Astrocyte of the cerebellum (primary cell): Measurements from ENCODE around the gene VPS4A.
"Not testable (repeated sequence)": the region's sequence is repeated elsewhere in the genome, so short reads cannot be mapped to it uniquely, and the experiment has no call there.

Experiments used
- DNase-seq: peaks from one replicate; pipeline ENCODE4 v3.0.0-alpha.2; 2011; ENCODE audit warnings: low read depth
- H3K4me3 ChIP-seq: 2 replicates; pipeline ENCODE4 v1.5.1; 2011; ENCODE audit warnings: mild to moderate bottlenecking, low read depth, low read length, moderate library complexity
- CTCF ChIP-seq: IDR thresholded peaks from 2 replicates; pipeline ENCODE4 v1.5.1; 2012; ENCODE audit warnings: low read length, low read depth, moderate library complexity, mild to moderate bottlenecking; ENCODE audit errors: missing control alignments
- in situ Hi-C: cut with HindIII; loops from 2 replicates; pipeline ENCODE4 v1.10.0; 2017; ENCODE audit warnings: low sequenced_read_pairs

Gene VPS4A

GRCh38 chr16:69345923-69346322 lies 34.8 kb downstream of the VPS4A start:
- no peak for DNase-seq
- in situ Hi-C loops = no loop called here
- H3K4me3 ChIP-seq = no peak overlapping the region
- TF ChIP-seq CTCF = no peak

- no peak for TF ChIP-seq CTCF
- in situ Hi-C loops = no loop called here
- H3K4me3 ChIP-seq = no peak overlapping the region
- DNase-seq = no peak
Observed at GRCh38 chr16:69346683-69347082, 35.5 kb downstream of the VPS4A start.

GRCh38 chr16:69348222-69348621 lies 37.1 kb downstream of the VPS4A start:
- in situ Hi-C loops = no loop called here
- no peak for TF ChIP-seq CTCF
- DNase-seq = no peak
- H3K4me3 ChIP-seq = no peak overlapping the region

GRCh38 chr16:69349536-69349935 lies 38.4 kb downstream of the VPS4A start:
- TF ChIP-seq CTCF = no peak
- no peak overlapping the region for H3K4me3 ChIP-seq
- no peak for DNase-seq
- in situ Hi-C loops = no loop called here

- no peak overlapping the region for H3K4me3 ChIP-seq
- TF ChIP-seq CTCF = no peak
- DNase-seq = no peak
- in situ Hi-C loops = no loop called here
Observed at GRCh38 chr16:69350536-69351133, 39.5 kb downstream of the VPS4A start.

- TF ChIP-seq CTCF = no peak
- DNase-seq = no peak
- H3K4me3 ChIP-seq = no peak within 1 kb of the TSS
- in situ Hi-C loops = no loop called here
Observed at GRCh38 chr16:69351309-69352027, 40.3 kb downstream of the VPS4A start, which contains the start of gene TMED6. Gene TMED6 (minus strand): TSS chr16:69351786. CDS start chr16:69351753, 33 bp downstream.

GRCh38 chr16:69360070-69360469 lies 48.9 kb downstream of the VPS4A start:
- in situ Hi-C loops, DNase-seq, H3K4me3 ChIP-seq: not testable (repeated sequence)
